HFF-Myc (cell line): ENCODE results near the gene ARL14EP.

ENCODE experiments used
- DNase-seq: peaks from one replicate; pipeline ENCODE4 v3.0.0-alpha.2; 2011; ENCODE audit warnings: low read depth; ENCODE audit errors: extremely low read depth
- H3K4me3 ChIP-seq: replicated peaks from 2 replicates; pipeline ENCODE4 v1.5.1; 2011; ENCODE audit warnings: low read depth, mild to moderate bottlenecking, control low read depth, low read length
- CTCF ChIP-seq: IDR thresholded peaks from 2 replicates; pipeline ENCODE4 v1.5.1; 2012; ENCODE audit warnings: mild to moderate bottlenecking, low read depth, low read length, control low read depth; ENCODE audit errors: missing control alignments

Gene ARL14EP

GRCh38 chr11:30311189-30311588 is 11.7 kb upstream of the ARL14EP start:
- TF ChIP-seq CTCF: no peak
- H3K4me3 ChIP-seq: no peak overlapping the region
- no peak for DNase-seq

- H3K4me3 ChIP-seq: no peak overlapping the region
- TF ChIP-seq CTCF: no peak
- DNase-seq: no peak
These were observed 10.7 kb upstream of the ARL14EP start for GRCh38 chr11:30312243-30312642.

GRCh38 chr11:30313580-30313979 is 9.3 kb upstream of the ARL14EP start:
- TF ChIP-seq CTCF: no peak
- no peak overlapping the region for H3K4me3 ChIP-seq
- DNase-seq: no peak

- no peak overlapping the region for H3K4me3 ChIP-seq
- TF ChIP-seq CTCF: peak; percentile 34
- no peak for DNase-seq
These were observed 8.3 kb upstream of the ARL14EP start for GRCh38 chr11:30314625-30315024.

GRCh38 chr11:30316237-30316636 is 6.7 kb upstream of the ARL14EP start:
- no peak for TF ChIP-seq CTCF
- no peak for DNase-seq
- no peak overlapping the region for H3K4me3 ChIP-seq

GRCh38 chr11:30317030-30317429 is 5.9 kb upstream of the ARL14EP start:
- no peak overlapping the region for H3K4me3 ChIP-seq
- DNase-seq: no peak
- no peak for TF ChIP-seq CTCF

- TF ChIP-seq CTCF: no peak
- no peak overlapping the region for H3K4me3 ChIP-seq
- DNase-seq: no peak
These were observed 1.6 kb upstream of the ARL14EP start for GRCh38 chr11:30321321-30321720.
